ENCODE measurements around the gene SMAD5. TPM values are rescaled to one million over a fixed set of nuclear protein-coding genes. Genes with fewer than 3 reads are reported as not detected.

SMAD5 gene
- polyA plus RNA-seq, 4 donors: 63.7 to 77.8 (median 66.5) TPM

DNA sequence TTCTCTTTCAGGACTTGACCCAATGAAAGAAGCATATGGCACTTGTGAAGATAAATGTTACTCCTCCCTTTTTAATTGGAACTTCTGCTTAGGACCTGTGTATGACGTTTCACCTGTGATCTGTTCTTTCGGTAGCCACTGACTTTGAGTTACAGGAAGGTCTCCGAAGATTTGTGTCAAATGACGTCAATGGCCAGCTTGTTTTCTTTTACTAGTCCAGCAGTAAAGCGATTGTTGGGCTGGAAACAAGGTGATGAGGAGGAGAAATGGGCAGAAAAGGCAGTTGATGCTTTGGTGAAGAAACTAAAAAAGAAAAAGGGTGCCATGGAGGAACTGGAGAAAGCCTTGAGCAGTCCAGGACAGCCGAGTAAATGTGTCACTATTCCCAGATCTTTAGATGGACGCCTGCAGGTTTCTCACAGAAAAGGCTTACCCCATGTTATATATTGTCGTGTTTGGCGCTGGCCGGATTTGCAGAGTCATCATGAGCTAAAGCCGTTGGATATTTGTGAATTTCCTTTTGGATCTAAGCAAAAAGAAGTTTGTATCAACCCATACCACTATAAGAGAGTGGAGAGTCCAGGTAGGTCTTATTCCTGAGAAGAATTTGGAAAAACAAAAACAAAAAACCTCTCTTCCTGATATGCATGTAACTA lies 21.1 kb downstream of the SMAD5 start:
- DNase-seq (ENCODE audit: low read depth in 4 of 4, low spot score in 2 of 4): no peak

DNA sequence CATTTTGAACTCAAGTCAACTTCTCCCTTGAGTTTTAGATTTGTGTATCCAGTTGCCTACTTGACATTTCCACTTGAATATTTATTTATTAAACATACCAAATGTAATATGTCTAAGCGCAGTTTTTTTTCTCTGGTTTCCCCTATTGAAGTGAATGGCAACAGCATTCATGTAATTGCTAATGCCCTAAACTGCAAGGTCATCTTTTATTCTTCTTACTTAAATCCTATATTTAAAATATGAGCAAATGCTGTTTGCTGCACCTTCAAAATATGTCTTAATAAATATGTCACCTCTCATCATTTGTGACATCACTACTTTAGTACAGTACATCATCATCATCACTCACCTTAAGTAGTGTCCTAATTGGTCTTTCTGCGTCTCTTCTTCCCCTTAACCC lies 22.4 kb downstream of the SMAD5 start:
- DNase-seq (ENCODE audit: low read depth in 4 of 4, low spot score in 2 of 4): no peak

DNA sequence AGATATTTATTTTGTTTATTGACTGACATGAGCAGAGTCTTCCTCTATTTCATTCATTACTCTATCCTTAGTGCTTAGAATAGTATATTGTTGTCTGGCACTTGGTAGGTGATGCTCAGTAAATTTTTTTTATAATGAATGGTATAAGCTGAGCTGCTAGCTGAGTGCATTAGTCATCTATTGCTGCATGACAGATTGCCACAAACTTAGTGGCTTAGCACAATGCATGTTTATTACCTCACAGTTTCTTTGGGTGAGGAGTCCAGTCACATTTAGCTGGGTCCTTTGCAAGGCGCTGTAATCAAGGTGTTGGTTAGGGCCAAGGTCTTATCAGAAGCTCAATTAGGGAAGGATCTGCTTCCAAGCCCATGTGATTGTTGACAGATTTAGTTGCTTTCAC lies 23.1 kb downstream of the SMAD5 start:
- DNase-seq (ENCODE audit: low read depth in 4 of 4, low spot score in 2 of 4): no peak

DNA sequence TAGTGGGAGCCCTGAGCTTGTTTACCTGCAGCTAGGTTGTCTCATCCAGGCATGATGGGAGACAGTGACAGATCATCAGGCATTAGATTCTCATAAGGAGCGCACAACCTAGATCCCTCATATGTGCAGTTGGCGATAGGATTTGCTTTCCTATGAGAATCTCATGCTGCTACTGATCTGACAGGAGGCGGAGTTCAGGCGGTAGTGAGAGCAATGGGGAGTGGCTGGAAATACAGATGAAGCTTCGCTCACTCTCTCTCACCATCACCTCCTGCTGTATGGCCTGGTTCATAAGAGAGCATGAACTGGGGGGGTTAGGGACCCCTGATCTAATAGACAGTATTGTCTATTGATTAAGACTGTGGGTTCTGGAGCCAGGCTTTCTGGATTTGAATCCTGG lies 24.9 kb downstream of the SMAD5 start:
- no peak for DNase-seq (ENCODE audit: low read depth in 4 of 4, low spot score in 2 of 4)

DNA sequence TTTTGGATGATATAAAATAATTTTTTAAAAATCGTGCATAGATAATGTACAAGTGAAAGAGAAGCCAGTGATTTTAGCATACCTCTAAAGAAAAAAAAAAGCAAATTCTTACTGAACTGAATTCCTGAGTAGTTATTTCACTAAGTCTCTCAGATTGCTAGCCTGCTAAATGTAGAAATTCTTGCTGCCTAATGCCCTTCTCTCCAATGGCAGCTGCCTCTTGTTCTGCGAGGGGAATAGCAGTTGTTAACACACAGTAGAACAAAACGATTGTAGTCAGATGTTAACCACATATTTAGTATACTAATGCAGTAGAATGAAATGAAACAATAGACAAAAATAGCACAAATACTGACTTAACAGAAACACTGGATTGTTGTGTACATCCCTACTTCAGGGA lies 26.8 kb downstream of the SMAD5 start:
- DNase-seq (ENCODE audit: low read depth in 4 of 4, low spot score in 2 of 4): no peak

DNA sequence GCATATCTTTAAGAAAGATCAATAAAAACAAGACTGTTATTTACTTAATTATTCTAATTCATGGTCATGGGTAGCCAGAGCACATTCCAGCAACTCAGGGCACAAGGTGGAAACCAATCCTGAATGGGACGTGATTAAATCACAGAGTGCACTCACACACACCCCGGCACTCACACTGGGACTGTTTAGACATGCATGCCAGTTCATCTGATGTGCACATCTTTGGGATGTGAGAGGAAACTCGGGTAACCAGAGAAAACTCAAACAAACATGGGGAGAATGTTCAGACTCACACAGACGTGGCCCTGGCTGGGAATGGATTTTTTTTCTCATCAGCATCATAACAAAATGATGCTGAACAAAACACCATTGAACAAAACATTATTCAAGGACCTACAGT lies 29.4 kb downstream of the SMAD5 start:
- DNase-seq (ENCODE audit: low read depth in 4 of 4, low spot score in 2 of 4): no peak

DNA sequence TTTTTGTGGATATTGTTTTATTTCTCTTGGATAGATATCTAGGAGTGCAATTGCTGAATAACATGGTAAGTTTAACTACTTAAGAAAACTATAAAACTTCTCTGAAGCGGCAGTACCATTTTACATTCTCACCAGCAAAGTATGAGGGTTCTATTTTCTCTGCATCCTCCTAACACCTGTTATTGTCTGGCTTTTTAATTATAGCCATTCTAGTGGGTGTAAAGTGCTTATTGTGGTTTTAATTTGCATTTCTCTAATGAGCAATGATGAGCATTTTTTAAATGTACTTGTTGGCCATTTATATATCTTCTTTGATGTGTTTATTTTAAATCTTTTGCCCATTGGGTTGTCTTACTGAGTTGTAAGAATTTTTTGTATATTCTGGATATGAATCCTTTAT lies 31.6 kb downstream of the SMAD5 start:
- no peak for DNase-seq (ENCODE audit: low read depth in 4 of 4, low spot score in 2 of 4)

DNA sequence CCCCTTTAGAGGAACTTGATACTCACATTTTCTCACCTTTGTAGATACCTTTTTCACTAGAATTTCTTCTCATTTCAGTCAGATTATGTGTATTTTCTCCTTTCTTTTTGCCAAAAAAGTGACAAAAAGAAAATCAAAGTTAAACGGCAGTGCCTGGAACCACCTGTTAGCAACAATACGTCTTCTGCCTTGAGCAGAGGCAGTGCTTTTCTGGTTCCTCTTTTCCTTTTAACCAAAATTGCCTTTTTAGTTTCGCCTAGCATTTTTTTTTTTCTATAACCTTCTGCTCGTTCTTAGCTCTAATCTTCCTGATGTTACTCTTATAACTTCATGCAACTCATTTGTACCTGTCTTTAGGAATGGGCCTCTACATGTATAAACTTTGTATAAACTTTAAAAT lies 34.3 kb downstream of the SMAD5 start:
- DNase-seq (ENCODE audit: low read depth in 4 of 4, low spot score in 2 of 4): no peak

DNA sequence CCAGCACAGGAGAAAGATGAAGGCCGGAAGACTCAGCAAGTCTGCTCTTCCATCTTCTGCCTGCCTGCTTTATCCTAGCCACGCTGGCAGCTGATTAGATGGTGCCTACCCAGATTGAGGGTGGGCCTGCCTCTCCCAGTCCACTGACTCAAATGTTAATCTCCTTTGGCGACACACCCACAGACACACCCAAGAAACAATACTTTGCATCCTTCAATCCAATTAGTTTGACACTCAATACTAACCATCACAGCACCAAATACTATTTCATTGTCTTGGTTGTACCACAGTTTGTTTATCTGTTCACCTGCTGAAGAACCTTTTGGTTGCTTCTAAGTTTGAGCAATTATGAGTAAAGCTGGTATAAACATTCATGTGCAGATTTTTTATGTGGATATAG lies 36.6 kb downstream of the SMAD5 start:
- no peak for DNase-seq (ENCODE audit: low read depth in 4 of 4, low spot score in 2 of 4)

DNA sequence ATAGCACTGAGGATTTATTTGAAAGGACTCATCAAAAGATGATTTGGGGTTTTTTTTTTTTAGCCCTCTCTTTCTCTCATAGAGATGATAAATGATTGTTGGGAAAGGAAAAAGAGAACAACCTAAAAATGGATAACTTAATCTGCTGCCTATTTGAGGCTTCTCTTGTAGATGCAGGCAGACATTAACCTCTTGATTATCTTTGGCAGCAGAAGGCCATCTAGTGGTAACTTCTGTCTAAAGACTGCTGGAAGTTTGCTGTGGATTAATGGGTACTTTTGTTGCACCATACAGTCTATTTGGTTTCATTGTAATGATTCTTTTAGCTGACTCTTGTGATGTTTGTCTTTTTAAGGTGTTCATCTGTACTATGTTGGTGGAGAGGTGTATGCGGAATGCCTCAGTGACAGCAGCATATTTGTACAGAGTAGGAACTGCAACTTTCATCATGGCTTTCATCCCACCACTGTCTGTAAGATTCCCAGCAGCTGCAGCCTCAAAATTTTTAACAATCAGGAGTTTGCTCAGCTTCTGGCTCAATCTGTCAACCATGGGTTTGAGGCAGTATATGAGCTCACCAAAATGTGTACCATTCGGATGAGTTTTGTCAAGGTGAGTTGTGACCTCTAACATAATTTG lies 41.5 kb downstream of the SMAD5 start:
- no peak for DNase-seq (ENCODE audit: low read depth in 4 of 4, low spot score in 2 of 4)

DNA sequence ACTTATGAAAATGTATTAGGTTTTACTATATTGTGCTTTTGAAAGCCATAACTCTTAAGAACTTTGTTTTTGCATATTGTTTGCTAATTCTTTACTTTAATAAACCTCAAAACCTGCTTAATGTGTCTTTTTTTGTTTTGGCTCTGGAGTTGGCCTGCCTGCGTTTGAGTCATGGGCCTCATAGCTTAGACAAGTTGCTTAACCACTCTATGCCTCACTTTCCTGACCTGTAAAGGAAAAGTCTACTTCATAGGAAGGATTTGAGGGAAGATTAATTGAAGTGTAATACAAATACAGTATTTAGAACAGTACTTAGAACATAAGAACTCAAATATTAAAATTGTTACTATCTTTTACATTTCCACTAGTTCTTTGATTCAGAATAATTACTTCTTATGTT lies 50.0 kb downstream of the SMAD5 start:
- DNase-seq (ENCODE audit: low read depth in 4 of 4, low spot score in 2 of 4): no peak

DNA sequence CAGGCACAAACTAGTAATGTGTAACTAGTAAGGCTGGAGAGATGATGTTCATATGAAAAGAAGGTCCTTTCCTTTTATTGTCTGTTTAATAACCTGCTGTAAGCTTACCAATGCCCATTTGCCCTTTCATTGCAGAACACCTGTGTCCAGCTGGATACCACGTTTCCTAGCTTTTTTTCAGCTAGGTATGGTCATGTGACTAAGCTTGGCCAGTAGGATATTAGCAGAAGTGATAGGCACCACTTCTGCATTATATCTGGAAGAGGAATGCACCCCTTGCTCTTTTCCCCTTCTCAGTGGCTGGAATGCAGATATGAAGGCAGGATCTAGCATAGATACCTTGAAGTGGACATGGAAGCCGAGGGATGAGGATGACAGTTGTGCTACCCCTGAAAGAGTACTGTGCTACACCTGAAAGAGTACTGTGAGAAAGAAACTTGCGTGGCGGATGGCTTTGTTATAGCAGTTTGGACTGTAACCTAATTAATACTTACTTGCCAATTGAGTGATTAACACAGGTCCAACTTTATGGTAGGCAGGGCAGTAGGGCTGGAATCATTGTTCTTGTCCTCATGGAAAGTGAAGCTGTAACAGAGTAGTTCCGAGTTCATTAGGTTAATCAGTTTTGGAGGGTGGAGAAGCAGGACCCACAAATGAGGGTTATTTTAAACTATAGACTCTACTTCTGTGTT lies 53.5 kb downstream of the SMAD5 start:
- no peak for DNase-seq (ENCODE audit: low read depth in 4 of 4, low spot score in 2 of 4)

DNA sequence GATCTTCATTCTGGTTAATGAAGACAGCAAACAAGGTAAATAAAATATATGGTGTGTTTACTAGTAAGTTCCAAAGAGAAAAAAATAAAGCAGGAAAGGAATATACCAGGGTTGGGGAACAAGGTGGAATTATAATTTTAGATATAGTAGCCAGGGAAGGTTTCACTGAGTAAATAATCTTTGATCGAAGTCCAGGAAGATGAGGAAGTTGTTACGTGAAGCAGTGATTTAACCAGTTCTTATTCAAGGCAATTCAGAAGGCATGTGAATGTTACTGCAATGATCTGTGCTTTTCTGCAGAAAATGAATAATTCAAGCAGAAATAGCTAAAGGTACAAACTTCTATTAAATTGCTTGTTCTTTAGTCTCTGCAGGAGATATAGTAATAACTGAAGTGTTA lies 54.2 kb downstream of the SMAD5 start:
- no peak for DNase-seq (ENCODE audit: low read depth in 4 of 4, low spot score in 2 of 4)

DNA sequence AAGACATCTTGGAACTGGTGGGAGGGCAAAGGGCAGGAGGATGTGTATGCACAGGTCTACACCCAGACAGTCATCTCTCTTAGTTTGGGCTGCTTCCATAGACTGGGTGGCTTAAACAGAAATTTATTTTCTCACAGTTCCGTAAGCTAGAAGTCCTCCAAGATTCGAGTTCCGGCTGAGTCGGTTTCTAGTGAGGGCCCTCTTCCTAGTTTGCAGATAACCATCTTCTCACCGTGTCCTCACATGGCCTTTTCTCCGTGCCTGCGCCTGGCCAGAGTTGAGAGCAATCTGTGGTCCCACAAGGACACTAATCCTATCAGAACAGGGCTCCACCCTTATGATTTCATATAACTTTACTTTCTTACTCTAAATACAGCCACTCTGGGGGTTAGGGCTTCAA lies 56.2 kb downstream of the SMAD5 start:
- DNase-seq (ENCODE audit: low read depth in 4 of 4, low spot score in 2 of 4): no peak

DNA sequence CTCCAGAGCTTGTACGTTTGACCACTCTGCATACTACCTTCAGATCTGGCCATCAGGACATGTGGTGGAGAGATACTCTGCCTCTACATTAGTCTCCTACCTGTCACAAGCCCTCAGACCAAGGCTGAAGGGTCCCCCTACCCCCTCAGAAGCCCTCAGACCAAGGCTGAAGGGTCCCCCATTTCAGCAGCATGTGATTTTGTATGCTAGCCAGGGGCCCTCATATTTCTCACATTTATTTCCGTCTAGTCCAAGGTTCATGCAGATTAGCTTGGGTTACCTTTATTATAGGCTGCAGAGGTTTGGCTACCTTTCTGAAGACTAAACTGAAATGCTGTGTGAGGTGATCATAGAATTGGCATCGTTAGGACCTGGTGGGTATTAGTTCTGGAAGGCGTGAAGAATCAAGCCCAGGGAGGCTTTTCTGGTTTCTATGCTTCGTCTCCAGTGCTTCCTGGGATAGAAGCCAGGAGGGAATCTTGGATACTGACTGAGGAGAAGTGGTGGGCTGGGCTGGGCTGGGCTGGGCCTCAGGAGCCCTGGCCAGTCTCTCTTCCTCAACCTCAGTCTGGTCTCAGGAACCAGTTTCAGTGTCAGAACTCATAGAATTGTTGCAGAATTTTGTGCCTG lies 57.6 kb downstream of the SMAD5 start:
- DNase-seq (ENCODE audit: low read depth in 4 of 4, low spot score in 2 of 4): no peak

DNA sequence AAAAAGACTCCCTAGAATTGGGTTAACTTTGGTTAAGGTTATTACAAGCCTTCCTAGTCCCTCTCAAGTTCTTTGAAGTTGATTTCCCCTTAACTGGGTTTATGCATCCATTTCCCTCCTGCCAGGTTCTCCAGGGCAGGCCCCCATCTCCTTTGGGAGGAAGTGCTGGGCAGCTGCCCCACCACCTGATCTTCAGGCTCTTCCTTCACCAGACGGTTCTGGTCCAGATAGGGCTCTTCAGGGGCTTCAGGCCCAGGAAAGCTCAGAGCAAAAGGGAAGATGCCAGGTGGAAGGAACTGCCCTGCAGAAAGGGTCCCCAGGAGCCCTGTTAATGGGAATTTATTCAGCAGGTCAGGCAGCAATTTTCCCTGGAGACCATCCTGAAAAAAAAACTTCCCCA lies 58.3 kb downstream of the SMAD5 start:
- no peak for DNase-seq (ENCODE audit: low read depth in 4 of 4, low spot score in 2 of 4)

DNA sequence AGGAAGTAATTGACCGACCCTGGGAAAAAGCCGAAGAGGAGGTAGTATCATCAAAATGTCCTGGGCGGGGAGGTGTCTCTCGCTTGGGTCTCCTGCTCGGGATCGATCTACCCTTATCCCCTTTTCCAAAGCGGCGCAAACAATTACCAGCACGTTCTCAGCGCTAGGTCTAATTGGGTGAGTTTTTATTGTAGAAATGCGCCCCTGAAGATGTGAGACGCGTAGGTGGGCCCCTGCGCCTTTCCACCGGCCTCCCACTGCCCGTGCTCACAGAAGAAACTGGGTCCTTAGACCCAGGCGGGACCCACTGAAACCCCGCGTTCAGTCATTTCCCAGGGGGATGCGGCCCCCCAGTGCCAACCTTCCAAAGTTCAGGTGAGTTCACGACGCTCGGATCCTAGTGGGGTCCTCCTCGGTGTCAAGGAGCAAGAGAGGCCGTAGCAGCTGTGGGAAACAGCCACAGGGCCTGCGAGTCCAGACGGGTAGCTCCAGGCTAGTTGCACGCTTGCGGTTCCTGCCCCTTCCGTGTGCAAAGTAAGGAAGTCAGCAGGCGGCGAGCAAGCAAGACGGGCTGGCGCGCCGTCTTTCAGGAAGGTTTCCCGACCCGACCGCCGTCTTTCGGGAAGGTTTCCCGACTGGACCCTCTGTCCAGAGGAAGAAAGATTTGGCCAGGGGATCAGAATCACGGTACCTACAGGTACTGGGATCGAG lies 58.8 kb downstream of the SMAD5 start:
- DNase-seq (ENCODE audit: low read depth in 4 of 4, low spot score in 2 of 4): no peak

DNA sequence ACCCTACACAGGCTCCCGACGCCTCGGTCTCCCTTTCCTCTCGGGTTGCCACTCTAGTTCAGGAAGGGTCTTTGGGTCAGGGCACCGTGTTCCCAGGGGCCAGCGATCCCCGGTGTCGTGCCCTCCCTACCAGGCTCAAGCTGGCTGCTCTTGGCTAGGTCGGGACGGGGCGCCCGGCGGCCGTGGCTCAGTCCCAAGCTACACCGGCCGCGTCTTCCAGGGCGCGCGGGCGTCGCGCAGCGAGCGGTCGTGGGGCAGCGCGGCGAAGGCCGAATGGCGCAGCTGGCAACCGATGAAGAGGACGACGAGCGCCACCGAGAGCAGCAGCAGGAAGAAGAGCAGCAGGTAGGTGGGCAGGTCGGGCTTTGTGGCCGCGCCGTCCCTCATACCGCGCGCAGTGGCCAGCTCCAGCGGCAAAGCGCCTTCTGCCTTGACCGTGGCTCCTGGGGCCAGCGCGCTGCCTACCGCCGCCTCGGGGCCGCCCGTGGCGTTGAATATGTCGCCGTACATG lies 59.4 kb downstream of the SMAD5 start:
- DNase-seq (ENCODE audit: low read depth in 4 of 4, low spot score in 2 of 4): no peak

DNA sequence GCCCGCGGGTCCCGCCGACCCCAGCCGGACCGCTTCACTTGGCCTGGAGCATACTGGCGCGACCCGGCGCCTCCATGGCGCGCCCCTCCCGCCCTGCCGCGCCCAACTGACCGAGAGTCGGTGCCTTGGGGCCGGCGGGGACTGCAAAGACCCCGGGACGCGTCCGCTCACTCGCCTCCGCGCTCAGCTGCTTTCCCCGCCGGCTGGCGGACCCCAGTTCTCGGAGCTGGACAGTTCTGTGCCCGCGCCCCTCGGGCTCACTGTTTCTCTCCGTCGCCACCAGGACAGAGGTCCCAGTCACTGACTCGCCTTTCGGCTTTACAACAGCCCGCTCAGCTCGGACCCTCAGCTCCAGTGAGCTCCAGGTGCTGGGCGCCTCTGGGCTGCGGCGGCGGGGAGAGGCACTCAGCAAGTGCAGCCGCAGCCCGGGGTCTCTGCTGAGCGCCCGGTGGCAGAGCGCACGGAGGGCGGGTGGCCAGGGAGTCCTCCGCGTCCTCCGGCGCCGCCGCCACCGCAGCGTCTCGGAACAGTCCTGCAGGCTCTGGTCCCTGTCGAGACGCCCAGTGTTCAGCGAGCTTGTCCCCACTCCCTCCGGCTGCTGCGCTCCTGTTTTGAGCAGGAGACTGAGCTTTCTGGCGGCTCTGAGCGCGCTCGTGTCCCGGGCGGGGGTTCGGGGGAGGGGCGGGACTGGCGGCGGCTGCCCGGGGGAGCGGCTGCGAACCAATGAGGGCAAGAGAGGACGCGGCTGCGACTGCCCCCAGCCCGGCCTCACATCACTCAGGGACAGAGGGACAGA lies 60.1 kb downstream of the SMAD5 start, which contains the start of gene SMIM32:
SMIM32 (minus strand) TSS at position 637 of the 796 bp plus-strand sequence. CDS start 638 bp downstream, outside the sequence.
- peak in 1 of 4 donors; percentile 38 for DNase-seq (ENCODE audit: low read depth in 4 of 4, low spot score in 2 of 4)

Measured in left renal cortex interstitium (tissue), 4 donors.